ENCODE measurements around the gene MCC.

DNA sequence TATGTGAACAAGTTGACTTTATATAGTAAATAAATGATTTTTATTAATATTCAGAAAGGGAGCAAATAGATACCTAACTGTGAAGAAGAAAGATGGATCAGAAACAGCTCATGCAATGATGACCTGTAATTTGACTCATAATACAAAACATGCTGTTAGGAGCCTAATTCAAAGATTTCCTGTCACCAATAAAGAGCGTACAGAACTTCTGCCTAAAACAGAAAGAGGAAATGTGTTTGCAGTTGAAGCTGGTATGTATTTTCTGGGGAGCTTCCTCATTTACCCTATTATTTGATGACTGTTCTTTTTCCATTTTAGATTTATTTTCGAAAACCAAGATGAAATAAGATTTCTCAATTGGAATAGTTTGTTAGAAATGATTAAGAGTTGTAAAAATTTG is 36.7 kb upstream of the MCC start:
- TF ChIP-seq, protein P1, sequence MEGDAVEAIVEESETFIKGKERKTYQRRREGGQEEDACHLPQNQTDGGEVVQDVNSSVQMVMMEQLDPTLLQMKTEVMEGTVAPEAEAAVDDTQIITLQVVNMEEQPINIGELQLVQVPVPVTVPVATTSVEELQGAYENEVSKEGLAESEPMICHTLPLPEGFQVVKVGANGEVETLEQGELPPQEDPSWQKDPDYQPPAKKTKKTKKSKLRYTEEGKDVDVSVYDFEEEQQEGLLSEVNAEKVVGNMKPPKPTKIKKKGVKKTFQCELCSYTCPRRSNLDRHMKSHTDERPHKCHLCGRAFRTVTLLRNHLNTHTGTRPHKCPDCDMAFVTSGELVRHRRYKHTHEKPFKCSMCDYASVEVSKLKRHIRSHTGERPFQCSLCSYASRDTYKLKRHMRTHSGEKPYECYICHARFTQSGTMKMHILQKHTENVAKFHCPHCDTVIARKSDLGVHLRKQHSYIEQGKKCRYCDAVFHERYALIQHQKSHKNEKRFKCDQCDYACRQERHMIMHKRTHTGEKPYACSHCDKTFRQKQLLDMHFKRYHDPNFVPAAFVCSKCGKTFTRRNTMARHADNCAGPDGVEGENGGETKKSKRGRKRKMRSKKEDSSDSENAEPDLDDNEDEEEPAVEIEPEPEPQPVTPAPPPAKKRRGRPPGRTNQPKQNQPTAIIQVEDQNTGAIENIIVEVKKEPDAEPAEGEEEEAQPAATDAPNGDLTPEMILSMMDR (IDR thresholded peaks at IDR 0.05; ENCODE audit: low read length): no peak
- TF ChIP-seq EZH2 (optimal IDR thresholded peaks at IDR 0.05; ENCODE audit: low read depth, low read length): no peak
- no peak for TF ChIP-seq EZH2phosphoT487 (IDR thresholded peaks at IDR 0.05; ENCODE audit: low read length)

All from MM.1S (cell line).